Kidney (tissue), 14 donors: Measurements from ENCODE around the gene PDLIM5. TPM values are rescaled to one million over a fixed set of nuclear protein-coding genes. Genes with fewer than 3 reads are reported as not detected.

Experiments
- DNase-seq, 5 donors: peaks; one replicate each; pipeline ENCODE4 v3.0.0-alpha.2; 2013 to 2020
- FAIRE-seq: peaks from 2 replicates; lab custom pipeline; 2012; peaks lifted over from hg19 to GRCh38; lab: Jason Lieb, UNC
- H3K27ac ChIP-seq, 2 donors: one replicate each; pipeline ENCODE4 v1.7.0; 2013; ENCODE audit warnings: low read depth in 2 of 2, low read length in 2 of 2, inconsistent platforms in 1 of 2
- H3K27me3 ChIP-seq: one replicate; pipeline ENCODE4 v1.7.1; 2013; ENCODE audit warnings: low read length, inconsistent platforms; ENCODE audit not compliant: control insufficient read depth, insufficient read depth
- H3K36me3 ChIP-seq, 3 donors: one replicate each; pipeline versions ENCODE4 v1.7.0 to v1.7.1; 2013; ENCODE audit warnings: low read length in 3 of 3, control low read depth in 1 of 3, inconsistent platforms in 1 of 3; ENCODE audit not compliant: insufficient read depth in 3 of 3, control insufficient read depth in 2 of 3
- H3K4me1 ChIP-seq, 3 donors: one replicate each; pipeline versions ENCODE4 v1.7.0 to v1.7.1; 2013; ENCODE audit warnings: low read length in 3 of 3, inconsistent platforms in 1 of 3, low read depth in 1 of 3; ENCODE audit not compliant: control insufficient read depth in 2 of 3, insufficient read depth in 2 of 3
- H3K4me3 ChIP-seq, 3 donors: one replicate each; pipeline versions ENCODE4 v1.7.0 to v1.8.1; 2013; ENCODE audit warnings: low read length in 3 of 3, control low read depth in 1 of 3, inconsistent platforms in 1 of 3
- H3K9ac ChIP-seq, 3 donors: one replicate each; pipeline versions ENCODE4 v1.7.0 to v1.7.1; 2013; ENCODE audit warnings: low read length in 3 of 3, control low read depth in 1 of 3, inconsistent platforms in 1 of 3
- H3K9me3 ChIP-seq, 3 donors: one replicate each; pipeline versions ENCODE4 v1.7.0 to v1.7.1; 2013; ENCODE audit warnings: low read length in 3 of 3, control low read depth in 1 of 3, inconsistent platforms in 1 of 3; ENCODE audit not compliant: control insufficient read depth in 2 of 3, insufficient read depth in 1 of 3
- CTCF ChIP-seq: IDR thresholded peaks from 3 replicates; pipeline ENCODE4 v1.5.1; 2012; ENCODE audit warnings: mild to moderate bottlenecking, moderate library complexity, borderline replicate concordance; ENCODE audit not compliant: insufficient read depth; ENCODE audit errors: extremely low read depth
- intact Hi-C: fragments of 100-400 bp; cut with DNase I; formaldehyde crosslinking; loops from one replicate; pipeline ENCODE4 v1.11.1; 2022
- polyA plus RNA-seq: library from polyadenylated mRNA; stranded (reverse); fragments of 350-450 nt; fragmentation: Illumina TruSeq; extraction: RNeasy Lipid Tissue Mini Kit (QIAGEN cat#74804); gene quantifications from one replicate; pipeline ENCODE4 v1.2.3, GENCODE V29; 2014; ENCODE audit warnings: low read depth, low replicate concordance; ENCODE audit not compliant: insufficient read depth
- total RNA-seq: library from RNA; stranded (reverse); fragmentation: NEBNext Ultra II Directional; extraction: Animal tissue kit (Norgen Biotek cat#: 25700); gene quantifications from one replicate; pipeline ENCODE4 v1.2.1, GENCODE V29; 2021
- donor health status: control.
- donor health status: control.
- donor health status: control.
- donor health status: control.
- donor health status: control.
- donor health status: DM: yes; HTN: yes; CAD: no.
- donor health status: Normal renal cell carcinoma (clear cell type).

The PDLIM5 gene
- total and polyA plus RNA-seq, 2 donors from 2014 or later = 24.3 to 167 TPM

GRCh38 chr4:94558392-94558904 lies 106.7 kb downstream of the PDLIM5 start:
- Histone ChIP-seq H3K27ac (no peak overlapping the region), H3K9me3 (no peaks in the 10 kb centered on the region)
- FAIRE-seq = no peak

GRCh38 chr4:94559351-94559806 lies 107.6 kb downstream of the PDLIM5 start:
- H3K36me3 ChIP-seq = no peaks in the 10 kb centered on the region
- H3K9ac ChIP-seq = no peak overlapping the region
- peaks cover 0 to 5% (median 3%) of the 10 kb centered on the region in 3 donors for H3K4me1 ChIP-seq
- FAIRE-seq (no peak), DNase-seq (no peak)
- no peak overlapping the region for H3K4me3 ChIP-seq
- intact Hi-C loops = no loop called here
- no peaks in the 10 kb centered on the region for H3K27me3 ChIP-seq
- no peak overlapping the region for H3K27ac ChIP-seq
- TF ChIP-seq CTCF = no peak
- no peaks in the 10 kb centered on the region for H3K9me3 ChIP-seq

More at GRCh38 chr4:94558392-94558904, 106.7 kb downstream of the PDLIM5 start:
- intact Hi-C loops = no loop called here
- no peak overlapping the region for H3K4me3 ChIP-seq
- peaks cover 0 to 5% (median 3%) of the 10 kb centered on the region in 3 donors for H3K4me1 ChIP-seq
- H3K9ac ChIP-seq = no peak overlapping the region
- no peak for TF ChIP-seq CTCF
- DNase-seq = no peak
- no peaks in the 10 kb centered on the region for H3K36me3 ChIP-seq
- H3K27me3 ChIP-seq = no peaks in the 10 kb centered on the region

- FAIRE-seq = no peak
- H3K9ac ChIP-seq = no peak overlapping the region
- H3K27ac ChIP-seq = peak overlapping the region in 1 of 2 donors; percentile 45
- DNase-seq = no peak
- no peak for TF ChIP-seq CTCF
- H3K9me3 ChIP-seq = no peaks in the 10 kb centered on the region
- H3K4me1 ChIP-seq = peaks cover 0 to 5% (median 3%) of the 10 kb centered on the region in 3 donors
- H3K36me3 ChIP-seq = no peaks in the 10 kb centered on the region
- H3K4me3 ChIP-seq = no peak overlapping the region
- H3K27me3 ChIP-seq = no peaks in the 10 kb centered on the region
- intact Hi-C loops = no loop called here
Observed at GRCh38 chr4:94561249-94562024, 109.7 kb downstream of the PDLIM5 start.
